HAP-1 (cell line): ENCODE data around the gene KRTAP4-6.
"Not testable (repeated sequence)": the region's sequence is repeated elsewhere in the genome, so short reads cannot be mapped to it uniquely, and the experiment has no call there.

Experiments used
- DNase-seq, 2 experiments: peaks; one replicate each; pipeline ENCODE4 v3.0.0-alpha.2; 2016 to 2020; ENCODE audit warnings: low spot score in 2 of 2
- H3K27me3 ChIP-seq: fragments of 250-450 bp; sonication (Bioruptor Pico); 2 replicates; pipeline ENCODE4 v1.5.1; 2020; ENCODE audit warnings: low read depth, mild to moderate bottlenecking, moderate library complexity
- H3K36me3 ChIP-seq: fragments of 250-450 bp; sonication (Bioruptor Pico); replicated peaks from 2 replicates; pipeline ENCODE4 v1.5.1; 2020; ENCODE audit warnings: mild to moderate bottlenecking
- H3K4me1 ChIP-seq: fragments of 250-450 bp; sonication (Bioruptor Pico); 2 replicates; pipeline ENCODE4 v1.5.1; 2020; ENCODE audit warnings: mild to moderate bottlenecking
- H3K4me3 ChIP-seq: fragments of 250-450 bp; sonication (Bioruptor Pico); 2 replicates; pipeline ENCODE4 v1.5.1; 2020; ENCODE audit warnings: mild to moderate bottlenecking, moderate library complexity
- H3K9me3 ChIP-seq: fragments of 250-450 bp; sonication (Bioruptor Pico); 2 replicates; pipeline ENCODE4 v1.5.1; 2020; ENCODE audit warnings: mild to moderate bottlenecking, moderate library complexity
- in situ Hi-C: fragments of 300-500 bp; cut with MboI; formaldehyde crosslinking; loops from 3 replicates; pipeline ENCODE4 v1.14.3; 2020; ENCODE audit warnings: low sequenced_read_pairs, inconsistent platforms, mixed read lengths

Gene KRTAP4-6

DNA sequence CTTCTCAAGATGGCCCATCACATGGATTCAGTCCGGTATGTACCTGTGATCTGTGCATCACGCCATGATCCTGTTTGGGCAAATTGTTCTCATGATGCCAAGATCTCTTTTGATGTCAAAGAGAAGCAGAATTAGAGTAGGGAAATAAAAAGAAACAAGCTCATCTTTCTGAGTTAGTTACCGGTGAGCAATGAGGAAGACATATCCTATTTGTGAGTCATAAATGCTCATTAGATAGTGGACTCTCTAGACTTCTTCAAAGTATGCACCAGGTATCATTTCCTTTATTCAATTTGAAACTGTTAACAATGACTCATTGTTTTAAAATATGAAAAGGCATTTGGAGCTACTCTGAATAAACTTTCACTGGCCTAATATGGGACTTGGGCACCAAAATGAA lies 8.4 kb downstream of the KRTAP4-6 start:
- in situ Hi-C loops: no loop called here
- Histone ChIP-seq H3K36me3 (no peaks in the 10 kb centered on the region), H3K27me3 (no peaks in the 10 kb centered on the region), H3K4me1 (no peaks in the 10 kb centered on the region), H3K4me3 (no peak overlapping the region), H3K9me3 (no peaks in the 10 kb centered on the region)
- no peak for DNase-seq

DNA sequence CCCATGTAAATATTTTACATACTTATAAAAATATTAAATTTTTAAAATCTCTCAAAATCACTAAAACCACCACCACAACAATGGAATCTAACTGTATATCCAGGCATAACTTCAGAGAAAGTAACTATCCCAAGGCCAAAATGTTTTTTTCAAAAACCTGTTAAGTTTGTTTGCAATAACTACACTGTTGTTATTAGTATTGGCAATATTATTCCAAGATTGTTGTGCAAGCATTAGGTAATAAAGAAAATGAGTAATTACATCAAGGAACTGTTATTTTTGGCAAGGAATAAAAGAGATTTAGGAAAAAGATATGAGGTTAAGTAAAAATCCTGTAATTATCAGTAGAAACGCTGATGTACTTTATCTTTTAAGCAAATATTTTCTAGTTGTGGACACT lies 13.0 kb downstream of the KRTAP4-6 start:
- in situ Hi-C loops: no loop called here

DNA sequence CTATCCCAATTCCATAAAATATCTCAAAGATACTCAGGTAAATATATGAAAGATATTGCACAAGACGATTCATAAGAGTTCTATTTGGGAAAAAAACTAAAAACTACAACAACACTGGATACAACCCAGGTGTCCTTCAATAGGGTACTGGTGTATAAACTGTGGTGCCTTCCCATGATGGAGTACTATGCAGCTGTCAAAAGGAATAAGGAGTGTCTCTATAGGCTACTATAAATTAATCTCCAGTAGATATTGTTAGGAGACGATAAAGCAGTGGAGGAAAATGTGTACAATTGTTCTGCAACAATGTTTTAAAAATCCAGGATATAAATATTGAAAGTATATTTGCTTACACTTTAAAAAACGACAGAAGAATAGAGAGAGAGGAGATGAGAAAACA lies 13.9 kb downstream of the KRTAP4-6 start:
- Histone ChIP-seq H3K27me3 (no peaks in the 10 kb centered on the region; the same call in 1 of the 2 replicates), H3K36me3 (no peaks in the 10 kb centered on the region), H3K4me1 (no peaks in the 10 kb centered on the region), H3K4me3 (no peak overlapping the region), H3K9me3 (no peaks in the 10 kb centered on the region)
- in situ Hi-C loops: no loop called here
- no peak for DNase-seq

More for the DNA sequence above, 13.0 kb downstream of the KRTAP4-6 start:
- DNase-seq: no peak
- Histone ChIP-seq H3K36me3 (no peaks in the 10 kb centered on the region), H3K9me3 (no peaks in the 10 kb centered on the region), H3K4me1 (no peaks in the 10 kb centered on the region), H3K27me3 (no peaks in the 10 kb centered on the region; the same call in 1 of the 2 replicates), H3K4me3 (no peak overlapping the region)

DNA sequence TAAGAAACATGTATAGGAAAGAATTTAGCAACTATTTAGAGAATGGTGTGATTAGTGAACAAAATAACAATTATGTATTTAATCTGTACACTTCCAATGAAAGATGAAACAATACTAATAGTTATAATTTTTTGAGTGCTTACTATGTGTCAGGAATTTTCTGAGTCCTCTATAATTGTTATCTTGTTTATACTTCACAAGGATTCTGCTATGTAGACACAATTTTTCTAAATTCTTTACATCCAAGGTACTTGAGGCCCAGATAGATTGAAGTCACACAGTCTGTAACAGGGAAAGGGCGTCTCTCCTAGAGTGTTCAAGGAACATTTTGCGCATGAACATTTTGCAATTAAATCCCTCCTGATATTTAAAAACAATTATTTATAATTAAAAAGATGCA lies 15.3 kb downstream of the KRTAP4-6 start:
- no peaks in the 10 kb centered on the region for H3K4me1 ChIP-seq
- H3K36me3 ChIP-seq: no peaks in the 10 kb centered on the region
- H3K9me3 ChIP-seq: no peaks in the 10 kb centered on the region
- DNase-seq: no peak
- no peaks in the 10 kb centered on the region; the same call in 1 of the 2 replicates for H3K27me3 ChIP-seq
- in situ Hi-C loops: no loop called here
- H3K4me3 ChIP-seq: no peak overlapping the region

DNA sequence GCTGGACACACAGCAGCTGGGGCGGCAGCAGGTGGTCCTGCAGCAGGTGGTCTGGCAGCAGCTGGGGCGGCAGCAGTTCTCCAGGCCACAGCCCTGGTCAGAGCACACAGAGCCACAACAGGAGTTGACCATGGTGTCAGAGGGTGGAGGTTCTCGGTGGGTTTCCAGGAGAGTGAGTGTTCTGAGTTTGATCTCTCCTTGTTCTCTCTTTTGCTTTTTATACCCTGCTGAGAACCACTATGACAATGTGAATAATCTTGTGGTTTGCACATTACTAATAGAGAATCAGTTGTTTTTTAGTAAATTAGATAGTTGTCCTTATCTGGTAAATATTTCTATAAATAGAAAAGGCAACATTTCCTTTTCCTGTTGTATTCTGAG lies 16.4 kb downstream of the KRTAP4-6 start, which contains the start of gene KRTAP4-12:
TSS of gene KRTAP4-12 (minus strand) at position 192 of the 381 bp plus-strand sequence. CDS start at position 132, 60 bp downstream.
- in situ Hi-C loops, H3K4me3 ChIP-seq: not testable (repeated sequence)

DNA sequence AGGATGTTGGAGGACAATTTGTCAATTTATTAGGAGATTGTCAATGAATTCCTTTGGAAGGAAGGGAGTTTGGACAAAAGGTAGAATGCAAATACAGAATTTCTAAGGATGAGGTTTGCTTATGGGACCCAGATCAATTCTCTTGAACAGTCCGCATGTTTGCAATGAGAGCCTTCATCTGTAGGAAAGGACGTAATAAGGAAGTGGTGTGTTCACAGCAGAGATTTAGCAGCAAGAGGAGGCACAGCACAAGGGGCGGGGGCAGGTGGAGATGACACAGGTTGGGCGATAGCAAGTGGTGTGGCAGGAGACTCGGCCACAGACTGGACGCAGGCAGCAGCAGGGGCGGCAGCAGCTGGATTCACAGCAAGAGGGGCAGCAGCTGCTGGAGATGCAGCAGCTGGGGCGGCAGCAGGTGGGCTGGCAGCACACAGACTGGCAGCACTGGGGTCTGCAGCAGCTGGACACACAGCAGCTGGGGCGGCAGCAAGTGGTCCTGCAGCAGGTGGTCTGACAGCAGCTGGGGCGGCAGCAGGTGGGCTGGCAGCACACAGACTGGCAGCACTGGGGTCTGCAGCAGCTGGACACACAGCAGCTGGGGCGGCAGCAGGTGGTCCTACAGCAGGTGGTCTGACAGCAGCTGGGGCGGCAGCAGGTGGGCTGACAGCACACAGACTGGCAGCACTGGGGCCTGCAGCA lies 16.9 kb downstream of the KRTAP4-6 start:
- in situ Hi-C loops, H3K36me3 ChIP-seq, H3K4me1 ChIP-seq, H3K4me3 ChIP-seq, H3K27me3 ChIP-seq, DNase-seq, H3K9me3 ChIP-seq: not testable (repeated sequence)

More for the DNA sequence above, 16.4 kb downstream of the KRTAP4-6 start, which contains the start of gene KRTAP4-12:
- H3K9me3 ChIP-seq, DNase-seq, H3K4me1 ChIP-seq, H3K27me3 ChIP-seq, H3K36me3 ChIP-seq: not testable (repeated sequence)

DNA sequence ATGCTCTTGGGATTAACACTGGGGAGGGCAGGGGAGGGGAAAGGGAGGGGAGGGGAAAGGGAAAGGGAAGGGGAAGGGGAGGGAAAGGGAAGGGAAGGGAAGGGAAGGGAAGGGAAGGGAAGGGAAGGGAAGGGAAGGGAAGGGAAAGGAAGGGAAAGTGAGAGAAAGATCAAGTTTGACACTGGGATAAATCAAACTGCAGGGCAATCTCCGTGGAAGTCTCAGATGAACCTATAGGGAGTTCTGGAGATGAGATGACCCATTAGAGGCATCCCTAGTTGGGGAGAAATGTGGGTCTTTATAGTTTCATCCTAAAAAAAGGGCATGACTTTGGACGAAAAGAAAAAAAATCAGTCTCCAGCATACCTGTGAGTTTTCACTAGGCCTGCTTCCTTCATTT lies 18.6 kb downstream of the KRTAP4-6 start:
- Histone ChIP-seq H3K36me3 (no peaks in the 10 kb centered on the region), H3K27me3 (peaks cover 3% of the 10 kb centered on the region; the same call in 1 of the 2 replicates), H3K9me3 (no peaks in the 10 kb centered on the region), H3K4me1 (no peaks in the 10 kb centered on the region), H3K4me3 (no peak overlapping the region)
- DNase-seq: no peak
- in situ Hi-C loops: no loop called here

DNA sequence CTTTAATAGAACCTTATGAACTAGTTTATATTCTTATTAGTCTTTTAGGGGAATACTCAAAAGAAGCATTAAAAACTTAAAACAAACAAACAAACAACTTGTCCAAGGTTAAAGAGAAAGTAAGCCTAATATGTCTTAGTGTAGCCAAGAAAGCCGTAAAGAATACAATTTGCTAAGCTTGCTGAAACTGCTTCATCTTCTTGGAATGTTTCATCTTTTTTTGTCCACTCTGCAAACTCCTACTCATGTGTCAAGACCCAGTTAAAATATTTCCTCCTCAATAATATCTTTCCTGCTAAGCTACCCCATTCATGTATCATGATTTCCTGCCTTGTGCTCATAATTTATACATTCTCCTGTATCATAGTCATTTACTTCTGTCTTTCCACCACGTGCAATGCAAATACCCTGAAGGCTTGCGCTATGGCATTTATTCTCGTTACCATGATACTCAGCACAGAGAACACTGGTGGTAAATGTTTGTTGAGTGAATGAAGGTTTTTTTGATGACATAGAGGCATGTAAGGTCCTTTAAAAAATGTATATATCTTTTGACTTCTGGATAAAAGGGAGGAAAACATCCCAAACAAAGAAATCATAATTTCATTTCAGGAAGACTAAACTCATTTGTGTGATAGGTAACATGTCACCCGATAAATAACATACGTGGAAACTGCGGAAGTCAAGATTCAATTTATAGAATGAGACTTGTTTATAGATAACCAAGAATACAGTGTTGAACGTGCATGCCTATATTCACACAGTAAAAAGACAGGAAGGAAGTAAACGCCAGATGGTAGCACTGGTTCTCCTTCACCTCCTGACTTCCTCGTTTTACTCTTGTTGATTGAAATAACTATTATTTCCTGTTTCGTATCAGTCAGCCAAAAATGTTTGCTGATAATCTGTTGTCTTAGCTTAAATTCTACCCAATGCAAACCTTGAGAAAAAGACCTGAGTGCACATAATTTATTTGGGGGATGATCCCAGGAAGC lies 20.4 kb downstream of the KRTAP4-6 start:
- in situ Hi-C loops, H3K9me3 ChIP-seq, H3K4me1 ChIP-seq, H3K36me3 ChIP-seq, H3K4me3 ChIP-seq, H3K27me3 ChIP-seq, DNase-seq: not testable (repeated sequence)

DNA sequence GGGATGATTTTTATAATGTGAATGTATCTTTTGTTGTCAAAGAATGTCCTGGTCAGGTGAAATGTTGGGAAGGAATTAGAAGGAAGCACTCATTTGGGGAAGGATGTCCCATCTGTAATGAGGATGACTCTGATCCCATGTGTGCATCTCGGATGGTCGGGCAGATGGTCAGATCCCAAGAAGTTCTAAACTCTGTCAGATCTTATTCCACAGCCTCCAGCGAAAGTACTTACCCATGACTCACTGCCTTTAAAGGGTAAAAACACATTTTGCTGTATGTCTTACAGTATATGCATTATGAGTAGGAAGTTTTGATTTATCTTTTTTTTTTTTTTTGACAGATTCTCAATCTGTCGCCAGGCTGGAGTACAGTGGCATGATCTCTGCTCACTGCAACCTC lies 21.6 kb downstream of the KRTAP4-6 start:
- H3K4me1 ChIP-seq: no peaks in the 10 kb centered on the region
- no peak overlapping the region for H3K4me3 ChIP-seq
- DNase-seq: no peak
- in situ Hi-C loops: no loop called here
- H3K36me3 ChIP-seq: no peaks in the 10 kb centered on the region
- H3K27me3 ChIP-seq: 0 out of 2 replicates have a peak, but pooled peaks cover 3% of the 10 kb centered on the region
- H3K9me3 ChIP-seq: no peaks in the 10 kb centered on the region

DNA sequence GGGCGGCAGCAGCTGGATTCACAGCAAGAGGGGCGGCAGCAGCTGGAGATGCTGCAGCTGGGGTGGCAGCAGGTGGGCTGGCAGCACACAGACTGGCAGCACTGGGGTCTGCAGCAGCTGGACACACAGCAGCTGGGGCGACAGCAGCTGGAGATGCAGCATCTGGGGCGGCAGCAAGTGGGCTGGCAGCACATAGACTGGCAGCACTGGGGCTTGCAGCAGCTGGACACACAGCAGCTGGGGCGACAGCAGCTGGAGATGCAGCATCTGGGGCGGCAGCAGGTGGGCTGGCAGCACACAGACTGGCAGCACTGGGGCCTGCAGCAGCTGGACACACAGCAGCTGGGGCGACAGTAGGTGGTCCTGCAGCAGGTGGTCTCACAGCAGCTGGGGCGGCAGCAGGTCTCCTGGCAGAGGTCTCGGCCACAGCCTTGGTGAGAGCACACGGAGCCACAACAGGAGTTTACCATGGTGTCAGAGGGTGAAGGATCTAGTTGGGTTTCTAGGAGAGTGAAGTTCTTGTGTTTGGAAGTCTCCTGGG lies 22.4 kb downstream of the KRTAP4-6 start, which contains the start of gene KRTAP4-11:
TSS of gene KRTAP4-11 (minus strand) at position 528 of the 541 bp plus-strand sequence. CDS start at position 470, 58 bp downstream.
- H3K4me3 ChIP-seq, H3K27me3 ChIP-seq, H3K9me3 ChIP-seq, H3K4me1 ChIP-seq, DNase-seq, H3K36me3 ChIP-seq, in situ Hi-C loops: not testable (repeated sequence)

DNA sequence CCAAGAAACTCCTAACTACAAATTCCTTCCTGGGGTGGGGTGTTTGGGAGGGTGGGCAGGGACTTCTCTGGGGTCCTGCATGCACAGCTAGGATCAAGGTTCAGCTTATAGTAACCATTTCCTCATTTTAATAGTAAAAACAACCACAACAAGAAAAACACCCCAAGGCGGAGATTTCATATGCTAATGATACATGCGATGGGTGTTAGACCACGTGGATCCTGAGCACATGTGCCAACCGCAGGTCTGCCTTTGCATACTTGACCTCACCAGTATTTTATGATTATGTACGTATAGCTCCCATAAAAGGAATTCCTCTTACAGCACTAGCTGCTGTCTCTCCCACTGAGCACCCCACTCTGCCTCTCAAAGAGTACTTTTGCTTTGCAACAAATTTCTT lies 24.0 kb downstream of the KRTAP4-6 start:
- no peak for DNase-seq
- Histone ChIP-seq H3K27me3 (0 out of 2 replicates have a peak, but pooled peaks cover 3% of the 10 kb centered on the region), H3K4me1 (no peaks in the 10 kb centered on the region), H3K36me3 (no peaks in the 10 kb centered on the region), H3K4me3 (no peak overlapping the region), H3K9me3 (no peaks in the 10 kb centered on the region; the same call in 1 of the 2 replicates)
- in situ Hi-C loops: no loop called here

DNA sequence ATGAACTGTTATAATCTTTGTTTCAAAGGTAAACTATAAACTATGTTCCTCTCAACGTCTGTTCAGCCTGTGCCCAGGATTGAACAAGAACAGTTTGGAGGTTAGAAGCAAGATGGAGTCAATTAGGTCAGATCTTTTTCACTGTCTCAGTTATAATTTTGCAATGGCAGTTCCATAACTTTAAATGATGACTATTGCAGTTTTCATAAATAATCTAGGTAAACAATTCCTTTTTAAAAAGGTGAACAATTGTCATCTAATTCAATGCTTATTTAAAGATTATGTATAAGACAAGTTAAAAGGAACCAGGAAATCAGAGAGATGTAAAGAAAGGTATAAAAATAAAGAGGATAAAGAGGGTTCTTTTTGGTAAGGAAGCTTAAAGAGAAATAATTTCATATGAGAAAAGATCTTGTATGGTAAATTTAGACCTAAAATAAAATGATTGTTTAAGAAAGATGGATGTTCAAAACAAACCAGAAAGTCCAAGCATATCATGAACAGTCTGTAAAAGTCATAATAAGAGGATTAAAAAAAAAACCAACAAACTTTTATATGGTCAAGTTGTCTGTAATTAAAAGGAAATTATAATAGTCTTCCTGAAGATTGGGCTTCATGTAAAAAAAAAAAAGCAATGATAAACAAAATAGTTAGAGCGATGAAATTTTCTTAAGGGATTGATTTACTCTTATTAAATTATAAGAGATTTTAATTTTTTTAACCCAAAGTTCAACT lies 29.0 kb downstream of the KRTAP4-6 start:
- in situ Hi-C loops: no loop called here
- H3K9me3 ChIP-seq: no peaks in the 10 kb centered on the region; the same call in 1 of the 2 replicates
- H3K27me3 ChIP-seq: no peaks in the 10 kb centered on the region
- H3K4me3 ChIP-seq: no peak overlapping the region
- no peaks in the 10 kb centered on the region for H3K36me3 ChIP-seq
- H3K4me1 ChIP-seq: no peaks in the 10 kb centered on the region
- DNase-seq: no peak

DNA sequence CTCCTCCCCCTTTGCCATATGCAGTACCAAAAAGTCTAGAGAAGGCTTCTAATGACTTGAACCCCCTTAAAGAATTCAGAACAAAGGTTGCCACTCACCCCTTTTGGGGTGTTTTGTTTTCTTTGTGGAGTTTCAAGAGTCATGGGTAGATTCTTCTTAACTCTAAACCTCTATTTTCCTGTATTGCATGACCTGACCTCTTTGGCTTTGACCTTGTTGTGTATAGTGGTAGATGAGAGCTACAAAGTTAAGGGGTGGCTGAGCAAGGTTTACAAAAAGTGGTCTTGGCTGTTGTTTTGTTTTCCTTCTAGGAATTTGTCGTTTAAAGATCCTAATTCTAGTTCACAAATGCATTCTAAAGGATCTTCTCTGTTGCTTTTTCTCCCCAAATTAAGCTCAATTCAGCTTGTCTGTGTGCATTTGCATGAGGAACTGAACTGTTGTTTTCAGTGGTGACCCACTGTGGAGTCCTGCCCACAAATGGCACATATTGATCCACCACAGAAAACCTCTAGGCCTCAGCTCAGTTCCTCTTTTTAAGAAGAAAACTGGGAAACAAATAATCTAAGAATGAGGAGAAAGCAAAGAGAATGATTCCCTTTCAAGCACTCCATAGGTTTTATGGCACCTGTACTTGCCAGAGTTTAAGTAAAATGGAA lies 31.5 kb downstream of the KRTAP4-6 start:
- H3K4me3 ChIP-seq, DNase-seq, H3K9me3 ChIP-seq, H3K27me3 ChIP-seq, H3K4me1 ChIP-seq, in situ Hi-C loops, H3K36me3 ChIP-seq: not testable (repeated sequence)
